ENCODE results near the gene SLC9B1.

GRCh38 chr4:103052145-103052544, 32.6 kb upstream of the SLC9B1 start:
- TF ChIP-seq CTCF (tag by site-specific recombination; IDR thresholded peaks at IDR 0.05) (no peak), ZFP37 (tag by site-specific recombination; IDR thresholded peaks at IDR 0.05) (no peak), YY1 (tag by site-specific recombination; IDR thresholded peaks at IDR 0.05) (no peak), ZNF571 (tag by site-specific recombination; IDR thresholded peaks at IDR 0.05) (no peak), ZNF510 (tag by site-specific recombination; IDR thresholded peaks at IDR 0.05; ENCODE audit: insufficient replicate concordance) (no peak), ELK4 (IDR thresholded peaks at IDR 0.05; ENCODE audit: borderline replicate concordance, low read depth, low read length) (no peak), ZNF624 (tag by site-specific recombination; IDR thresholded peaks at IDR 0.05) (no peak), GFI1B (tag by site-specific recombination; IDR thresholded peaks at IDR 0.05) (no peak), ZNF704 (tag by site-specific recombination; IDR thresholded peaks at IDR 0.05) (no peak), TSHZ1 (tag by site-specific recombination; IDR thresholded peaks at IDR 0.05; ENCODE audit: borderline replicate concordance) (no peak), KLF1 (tag by site-specific recombination; IDR thresholded peaks at IDR 0.05) (no peak), TCF7L2 (IDR thresholded peaks at IDR 0.05; ENCODE audit: borderline replicate concordance, low read depth, low read length) (no peak), ZNF426 (tag by site-specific recombination; IDR thresholded peaks at IDR 0.05) (no peak)

Measured in HEK293 (cell line).